Esophagus squamous epithelium (tissue), 4 donors: ENCODE results near the gene SUN5.
"Not testable (repeated sequence)": the region's sequence is repeated elsewhere in the genome, so short reads cannot be mapped to it uniquely, and the experiment has no call there.

Experiments used
- CTCF ChIP-seq, 6 experiments: fragments of 450-650 bp in 4 of 6; fragments of 200-600 bp in 2 of 6; sonication (generic) in 2 of 6; IDR thresholded peaks; one replicate each; pipeline ENCODE4 v1.5.1; 2016 to 2019; ENCODE audit warnings: antibody characterized with exemption in 6 of 6, mild to moderate bottlenecking in 4 of 6, moderate library complexity in 4 of 6
- POLR2A ChIP-seq, 4 donors: fragments of 450-650 bp; IDR thresholded peaks; one replicate each; pipeline ENCODE4 v1.6.1; 2017; ENCODE audit warnings: antibody characterized with exemption in 4 of 4, mild to moderate bottlenecking in 4 of 4, moderate library complexity in 3 of 4

- not testable (repeated sequence) for TF ChIP-seq CTCF, POLR2A (IDR thresholded peaks at IDR 0.05)
Observed at GRCh38 chr20:32975121-32975520, 29.1 kb downstream of the SUN5 start.
